ENCODE measurements around the gene SLC66A2. TPM values are rescaled to one million over a fixed set of nuclear protein-coding genes. Genes with fewer than 3 reads are reported as not detected.

The SLC66A2 gene
- total and polyA plus RNA-seq, 10 of the 15 experiments (the other 5 are each of a cell fraction or from before 2014, with no cell fraction given): 0.69 to 42.5 (median 14.8) TPM

- no peak for TF ChIP-seq ETV6 (conservative IDR thresholded peaks at IDR 0.05 in 1 of 2, IDR thresholded peaks at IDR 0.05 in 1 of 2; ENCODE audit: borderline replicate concordance in 1 of 2, low read depth in 1 of 2)
- TF ChIP-seq MTA2 (IDR thresholded peaks at IDR 0.05; ENCODE audit: low read depth): no peak
- TF ChIP-seq ELK1 (IDR thresholded peaks at IDR 0.05; ENCODE audit: low read depth, low read length): no peak
- no peak for TF ChIP-seq CBX3 (IDR thresholded peaks at IDR 0.05; ENCODE audit: borderline replicate concordance, low read depth)
- no peak for TF ChIP-seq E4F1 (IDR thresholded peaks at IDR 0.05; ENCODE audit: borderline replicate concordance, partially characterized antibody)
- no peak for TF ChIP-seq IKZF2 (IDR thresholded peaks at IDR 0.05)
- no peak for TF ChIP-seq ESRRA (IDR thresholded peaks at IDR 0.05; ENCODE audit: low read length)
Observed at GRCh38 chr18:79962311-79962710, 10.9 kb upstream of the SLC66A2 start (continued).

All from GM12878 (cell line).